SK-N-SH treated with all-trans-retinoic acid at 6 μM for 48 hours (cell line): ENCODE data around the gene ZNF624.

Experiments
- ATAC-seq: fragments of 200-7000 bp; cut with Tn5 transposase; 3 replicates; pipeline ENCODE4 v1.9.1; 2020; ENCODE audit warnings: mild to moderate bottlenecking, moderate library complexity
- ARNTL ChIP-seq: fragments of 450-650 bp; formaldehyde crosslinking; IDR thresholded peaks from 2 replicates; pipeline ENCODE4 v1.5.0; 2020; ENCODE audit warnings: low read depth, mild to moderate bottlenecking, moderate library complexity, borderline replicate concordance
- CREB5 ChIP-seq: fragments of 250-450 bp; sonication (Bioruptor Pico); IDR thresholded peaks from 2 replicates; pipeline ENCODE4 v1.5.1; 2020; ENCODE audit warnings: low read depth, mild to moderate bottlenecking, moderate library complexity
- CSDC2 ChIP-seq: fragments of 250-450 bp; sonication (Bioruptor Pico); IDR thresholded peaks from 2 replicates; pipeline ENCODE4 v1.5.0; 2020; ENCODE audit warnings: mild to moderate bottlenecking, moderate library complexity
- CSRNP3 ChIP-seq: fragments of 250-450 bp; sonication (Bioruptor Pico); IDR thresholded peaks from 2 replicates; pipeline ENCODE4 v1.5.1; 2021; ENCODE audit warnings: mild to moderate bottlenecking, moderate library complexity
- ESRRG ChIP-seq: fragments of 250-450 bp; sonication (Bioruptor Pico); IDR thresholded peaks from 2 replicates; pipeline ENCODE4 v1.6.1; 2021; ENCODE audit warnings: mild to moderate bottlenecking
- GLIS3 ChIP-seq: fragments of 250-450 bp; sonication (Bioruptor Pico); IDR thresholded peaks from 2 replicates; pipeline ENCODE4 v1.5.0; 2020; ENCODE audit warnings: mild to moderate bottlenecking, moderate library complexity
- ISL1 ChIP-seq: fragments of 250-450 bp; sonication (Bioruptor Pico); IDR thresholded peaks from 2 replicates; pipeline ENCODE4 v2.1.2; 2022; ENCODE audit warnings: mild to moderate bottlenecking, moderate library complexity
- OSR1 ChIP-seq: fragments of 250-450 bp; sonication (Bioruptor Pico); IDR thresholded peaks from 2 replicates; pipeline ENCODE4 v1.8.0; 2022; ENCODE audit warnings: moderate library complexity, mild to moderate bottlenecking, inconsistent platforms
- POU6F1 ChIP-seq: fragments of 250-450 bp; sonication (Bioruptor Pico); IDR thresholded peaks from 2 replicates; pipeline ENCODE4 v1.8.0; 2021; ENCODE audit warnings: low read depth, mild to moderate bottlenecking, moderate library complexity, borderline replicate concordance
- PPARA ChIP-seq: fragments of 250-450 bp; sonication (Bioruptor Pico); IDR thresholded peaks from 2 replicates; pipeline ENCODE4 v1.5.0; 2020; ENCODE audit warnings: mild to moderate bottlenecking, borderline replicate concordance
- RARB ChIP-seq: fragments of 250-450 bp; sonication (Bioruptor Pico); IDR thresholded peaks from 2 replicates; pipeline ENCODE4 v1.8.0; 2021; ENCODE audit warnings: mild to moderate bottlenecking, moderate library complexity
- SNAI2 ChIP-seq: fragments of 250-450 bp; sonication (Bioruptor Pico); IDR thresholded peaks from 2 replicates; pipeline ENCODE4 v1.5.0; 2020; ENCODE audit warnings: mild to moderate bottlenecking, moderate library complexity
- TCF4 ChIP-seq: fragments of 250-450 bp; sonication (Bioruptor Pico); IDR thresholded peaks from 2 replicates; pipeline ENCODE4 v1.8.0; 2021; ENCODE audit warnings: mild to moderate bottlenecking, moderate library complexity, borderline replicate concordance
- TOX ChIP-seq: fragments of 250-450 bp; sonication (Bioruptor Pico); IDR thresholded peaks from 2 replicates; pipeline ENCODE4 v1.8.0; 2021; ENCODE audit warnings: mild to moderate bottlenecking, moderate library complexity, borderline replicate concordance
- TSHZ2 ChIP-seq: fragments of 250-450 bp; sonication (Bioruptor Pico); IDR thresholded peaks from 2 replicates; pipeline ENCODE4 v1.5.0; 2020; ENCODE audit warnings: mild to moderate bottlenecking, moderate library complexity
- ZC3H10 ChIP-seq: fragments of 250-450 bp; sonication (Bioruptor Pico); IDR thresholded peaks from 2 replicates; pipeline ENCODE4 v1.5.1; 2021; ENCODE audit warnings: mild to moderate bottlenecking, moderate library complexity
- ZFP3 ChIP-seq: fragments of 250-450 bp; sonication (Bioruptor Pico); IDR thresholded peaks from 2 replicates; pipeline ENCODE4 v1.5.0; 2020; ENCODE audit warnings: mild to moderate bottlenecking, moderate library complexity
- ZFP30 ChIP-seq: fragments of 450-650 bp; formaldehyde crosslinking; IDR thresholded peaks from 2 replicates; pipeline ENCODE4 v1.5.0; 2022; ENCODE audit warnings: mild to moderate bottlenecking, moderate library complexity
- ZNF8 ChIP-seq: fragments of 450-650 bp; formaldehyde crosslinking; IDR thresholded peaks from 2 replicates; pipeline ENCODE4 v1.5.0; 2020; ENCODE audit warnings: mild to moderate bottlenecking, moderate library complexity

The ZNF624 gene

GRCh38 chr17:16661217-16661616, 7.6 kb upstream of the ZNF624 start:
- TF ChIP-seq OSR1 (CRISPR knock-in tag) (no peak), ZNF8 (no peak), ZFP3 (CRISPR knock-in tag) (no peak), RARB (CRISPR knock-in tag) (no peak), TCF4 (CRISPR knock-in tag) (no peak), ESRRG (CRISPR knock-in tag) (no peak), ISL1 (CRISPR knock-in tag) (no peak), CSDC2 (CRISPR knock-in tag) (no peak), TOX (no peak), ZC3H10 (CRISPR knock-in tag) (no peak), CSRNP3 (no peak), ARNTL (CRISPR knock-in tag) (no peak), PPARA (CRISPR knock-in tag) (no peak), TSHZ2 (CRISPR knock-in tag) (no peak)
- ATAC-seq: no peak

- TF ChIP-seq TSHZ2 (CRISPR knock-in tag): no peak
- no peak for TF ChIP-seq TOX
- no peak for TF ChIP-seq ISL1 (CRISPR knock-in tag)
- no peak for TF ChIP-seq POU6F1
- no peak for TF ChIP-seq ZFP30
- no peak for TF ChIP-seq GLIS3
- TF ChIP-seq ZFP3 (CRISPR knock-in tag): no peak
- TF ChIP-seq PPARA (CRISPR knock-in tag): no peak
- TF ChIP-seq SNAI2: no peak
- TF ChIP-seq CREB5: no peak
- TF ChIP-seq ARNTL (CRISPR knock-in tag): no peak
- no peak for TF ChIP-seq CSDC2 (CRISPR knock-in tag)
- TF ChIP-seq ESRRG (CRISPR knock-in tag): no peak
- ATAC-seq: peak; percentile 6; the same call in 2 of the 3 replicates
Observed at GRCh38 chr17:16652847-16653366, 743 bp downstream of the ZNF624 start.

- TF ChIP-seq ISL1 (CRISPR knock-in tag): no peak
- no peak for TF ChIP-seq ESRRG (CRISPR knock-in tag)
- TF ChIP-seq ZFP3 (CRISPR knock-in tag): no peak
- no peak for ATAC-seq
Observed at GRCh38 chr17:16652252-16652651, 1.4 kb downstream of the ZNF624 start.
